Esophagus muscularis mucosa (tissue), 4 donors: ENCODE data around the gene BANK1. TPM values are rescaled to one million over a fixed set of nuclear protein-coding genes. Genes with fewer than 3 reads are reported as not detected.

Experiments
- DNase-seq: peaks from one replicate; pipeline ENCODE4 v3.0.0-alpha.2; 2017; ENCODE audit errors: extremely low spot score
- H3K27ac ChIP-seq, 4 donors: fragments of 200-600 bp; sonication (generic); replicated peaks in 1 of 4; 1 replicate in 3 of 4; 2 replicates in 1 of 4; pipeline ENCODE4 v1.5.1; 2016 to 2019; ENCODE audit warnings: mild to moderate bottlenecking in 1 of 4
- H3K27me3 ChIP-seq, 4 donors: fragments of 200-600 bp; sonication (generic); one replicate each; pipeline versions ENCODE4 v1.5.1 to v1.6.0; 2016 to 2019
- H3K36me3 ChIP-seq, 4 donors: fragments of 200-600 bp; sonication (generic); one replicate each; pipeline ENCODE4 v1.5.1; 2016 to 2019
- H3K4me1 ChIP-seq, 4 donors: fragments of 200-600 bp; sonication (generic); one replicate each; pipeline ENCODE4 v1.5.1; 2016 to 2019
- H3K4me3 ChIP-seq, 4 donors: fragments of 200-600 bp; sonication (generic); 1 replicate in 2 of 4; 2 replicates in 2 of 4; pipeline ENCODE4 v1.5.1; 2016 to 2019; ENCODE audit warnings: mild to moderate bottlenecking in 4 of 4, moderate library complexity in 1 of 4
- H3K9me3 ChIP-seq, 4 donors: fragments of 200-600 bp; sonication (generic); 1 replicate in 3 of 4; 2 replicates in 1 of 4; pipeline ENCODE4 v1.5.1; 2016 to 2019
- EP300 ChIP-seq: sonication (generic); formaldehyde crosslinking; IDR thresholded peaks from one replicate; pipeline ENCODE4 v1.6.1; 2017; ENCODE audit warnings: antibody characterized with exemption
- POLR2A ChIP-seq: fragments of 450-650 bp; IDR thresholded peaks from one replicate; pipeline ENCODE4 v1.6.1; 2017; ENCODE audit warnings: antibody characterized with exemption, moderate library complexity, mild to moderate bottlenecking, low read depth
- POLR2AphosphoS5 ChIP-seq, 2 donors: sonication (generic); formaldehyde crosslinking; IDR thresholded peaks; one replicate each; pipeline ENCODE4 v1.6.1; 2017; ENCODE audit warnings: antibody characterized with exemption in 2 of 2
- WGBS: methylation state at CpG from one replicate; pipeline ENCODE4 v1.1.5; 2018; 5-methylcytosine and 5-hydroxymethylcytosine counted together
- intact Hi-C: fragments of 100-400 bp; cut with DNase I; formaldehyde crosslinking; loops from one replicate; pipeline ENCODE4 v1.15.1; 2023
- total RNA-seq, 4 donors: library from RNA; depleted of rRNA; stranded (reverse); fragments of >200 nt; gene quantifications; one replicate each; pipeline versions ENCODE4 v1.1.0 to v1.2.1, GENCODE V29; 2016
- TF ChIP-seq, protein P1 (sequence below), 3 experiments: fragments of 200-600 bp in 2 of 3; fragments of 450-650 bp in 1 of 3; sonication (generic) in 2 of 3; IDR thresholded peaks; one replicate each; pipeline ENCODE4 v1.5.1; 2017 to 2019; ENCODE audit warnings: antibody characterized with exemption in 3 of 3, mild to moderate bottlenecking in 2 of 3, moderate library complexity in 1 of 3

Gene BANK1
- total RNA-seq, 4 donors from 2014 or later = 0.45 to 2.7 (median 0.96) TPM

DNA sequence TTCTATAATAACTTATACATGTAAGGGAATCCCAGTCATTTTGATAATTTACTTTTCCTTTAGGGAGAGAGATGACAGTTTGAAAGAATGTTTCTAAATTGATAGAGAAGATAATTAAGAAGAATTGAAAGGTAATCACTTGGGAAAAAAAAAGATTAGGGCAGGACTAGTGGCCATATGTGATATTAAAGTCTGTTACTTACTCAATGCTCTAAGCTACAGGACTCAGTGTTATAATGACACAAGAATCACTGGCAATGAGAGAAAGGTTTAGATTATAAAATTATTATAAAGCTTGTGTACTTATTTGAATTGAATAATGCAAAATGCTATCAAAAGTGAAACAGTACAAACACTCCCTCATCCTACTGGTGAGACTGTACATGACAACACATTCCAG is 265.3 kb downstream of the BANK1 start:
- TF ChIP-seq POLR2A = no peak
- TF ChIP-seq POLR2AphosphoS5 (IDR thresholded peaks at IDR 0.05) = no peak
- TF ChIP-seq EP300 = no peak
- TF ChIP-seq, protein P1, sequence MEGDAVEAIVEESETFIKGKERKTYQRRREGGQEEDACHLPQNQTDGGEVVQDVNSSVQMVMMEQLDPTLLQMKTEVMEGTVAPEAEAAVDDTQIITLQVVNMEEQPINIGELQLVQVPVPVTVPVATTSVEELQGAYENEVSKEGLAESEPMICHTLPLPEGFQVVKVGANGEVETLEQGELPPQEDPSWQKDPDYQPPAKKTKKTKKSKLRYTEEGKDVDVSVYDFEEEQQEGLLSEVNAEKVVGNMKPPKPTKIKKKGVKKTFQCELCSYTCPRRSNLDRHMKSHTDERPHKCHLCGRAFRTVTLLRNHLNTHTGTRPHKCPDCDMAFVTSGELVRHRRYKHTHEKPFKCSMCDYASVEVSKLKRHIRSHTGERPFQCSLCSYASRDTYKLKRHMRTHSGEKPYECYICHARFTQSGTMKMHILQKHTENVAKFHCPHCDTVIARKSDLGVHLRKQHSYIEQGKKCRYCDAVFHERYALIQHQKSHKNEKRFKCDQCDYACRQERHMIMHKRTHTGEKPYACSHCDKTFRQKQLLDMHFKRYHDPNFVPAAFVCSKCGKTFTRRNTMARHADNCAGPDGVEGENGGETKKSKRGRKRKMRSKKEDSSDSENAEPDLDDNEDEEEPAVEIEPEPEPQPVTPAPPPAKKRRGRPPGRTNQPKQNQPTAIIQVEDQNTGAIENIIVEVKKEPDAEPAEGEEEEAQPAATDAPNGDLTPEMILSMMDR (IDR thresholded peaks at IDR 0.05) = no peak
- DNase-seq = no peak
- no peaks in the 10 kb centered on the region for H3K36me3 ChIP-seq
- no peak overlapping the region for H3K27ac ChIP-seq
- H3K27me3 ChIP-seq = no peaks in the 10 kb centered on the region
- intact Hi-C loops = no loop called here
- no peaks in the 10 kb centered on the region for H3K4me1 ChIP-seq
- no peaks in the 10 kb centered on the region for H3K9me3 ChIP-seq
- H3K4me3 ChIP-seq = no peak overlapping the region

DNA sequence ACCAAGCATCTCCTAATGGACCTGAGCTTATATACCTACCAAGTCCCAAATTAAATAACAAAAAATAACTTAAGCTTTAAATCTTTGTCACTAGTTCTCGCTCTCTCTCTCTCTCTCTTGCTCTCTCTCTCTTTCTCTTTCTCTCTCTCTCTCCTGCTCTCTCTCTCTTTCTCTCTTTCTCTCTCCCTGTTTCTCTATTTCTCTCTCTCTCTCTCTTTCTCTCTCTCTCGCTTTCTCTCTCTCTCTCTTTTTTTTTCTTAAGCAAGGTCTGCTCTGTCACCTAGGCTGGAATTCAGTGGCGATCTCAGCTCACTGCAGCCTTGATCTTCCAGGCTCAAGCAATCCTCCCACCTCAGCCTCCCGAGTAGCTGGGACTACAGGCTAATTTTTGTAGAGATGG is 266.6 kb downstream of the BANK1 start:
- TF ChIP-seq, protein P1 (IDR thresholded peaks at IDR 0.05) = no peak
- TF ChIP-seq EP300 (no peak), POLR2AphosphoS5 (IDR thresholded peaks at IDR 0.05) (no peak), POLR2A (no peak)
- Histone ChIP-seq H3K9me3 (no peaks in the 10 kb centered on the region), H3K27ac (no peak overlapping the region), H3K4me1 (no peaks in the 10 kb centered on the region), H3K36me3 (no peaks in the 10 kb centered on the region), H3K27me3 (no peaks in the 10 kb centered on the region), H3K4me3 (no peak overlapping the region)
- intact Hi-C loops = no loop called here
- no peak for DNase-seq
- WGBS = 95% methylated on average over 4 of the region's 4 CpGs

DNA sequence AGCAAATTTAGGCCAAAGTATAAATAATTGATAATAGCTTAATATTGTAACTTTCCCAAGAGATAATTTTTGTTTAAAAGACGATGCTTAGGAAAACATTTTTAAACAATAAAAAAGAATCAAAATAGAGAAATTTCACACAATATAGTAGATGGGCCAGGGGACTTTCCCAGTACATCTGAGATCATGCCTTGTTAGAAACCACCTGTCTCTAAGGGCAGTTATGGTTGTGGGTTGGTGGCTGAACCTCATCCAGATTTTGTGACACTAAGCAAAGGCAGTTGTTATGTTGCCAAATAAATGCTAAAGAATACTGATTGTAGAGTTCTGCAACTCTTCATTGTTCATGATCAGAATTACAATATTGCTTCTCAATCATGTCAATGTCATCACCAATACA is 270.6 kb downstream of the BANK1 start:
- WGBS = 71% methylated on average over 1 of the region's 1 CpG
- H3K4me3 ChIP-seq = no peak overlapping the region
- intact Hi-C loops = no loop called here
- no peaks in the 10 kb centered on the region for H3K36me3 ChIP-seq
- H3K4me1 ChIP-seq = no peaks in the 10 kb centered on the region
- H3K9me3 ChIP-seq = no peaks in the 10 kb centered on the region
- no peaks in the 10 kb centered on the region for H3K27me3 ChIP-seq
- TF ChIP-seq POLR2A (no peak), POLR2AphosphoS5 (IDR thresholded peaks at IDR 0.05) (no peak), EP300 (no peak)
- TF ChIP-seq, protein P1 (IDR thresholded peaks at IDR 0.05) = no peak
- DNase-seq = no peak
- H3K27ac ChIP-seq = no peak overlapping the region

DNA sequence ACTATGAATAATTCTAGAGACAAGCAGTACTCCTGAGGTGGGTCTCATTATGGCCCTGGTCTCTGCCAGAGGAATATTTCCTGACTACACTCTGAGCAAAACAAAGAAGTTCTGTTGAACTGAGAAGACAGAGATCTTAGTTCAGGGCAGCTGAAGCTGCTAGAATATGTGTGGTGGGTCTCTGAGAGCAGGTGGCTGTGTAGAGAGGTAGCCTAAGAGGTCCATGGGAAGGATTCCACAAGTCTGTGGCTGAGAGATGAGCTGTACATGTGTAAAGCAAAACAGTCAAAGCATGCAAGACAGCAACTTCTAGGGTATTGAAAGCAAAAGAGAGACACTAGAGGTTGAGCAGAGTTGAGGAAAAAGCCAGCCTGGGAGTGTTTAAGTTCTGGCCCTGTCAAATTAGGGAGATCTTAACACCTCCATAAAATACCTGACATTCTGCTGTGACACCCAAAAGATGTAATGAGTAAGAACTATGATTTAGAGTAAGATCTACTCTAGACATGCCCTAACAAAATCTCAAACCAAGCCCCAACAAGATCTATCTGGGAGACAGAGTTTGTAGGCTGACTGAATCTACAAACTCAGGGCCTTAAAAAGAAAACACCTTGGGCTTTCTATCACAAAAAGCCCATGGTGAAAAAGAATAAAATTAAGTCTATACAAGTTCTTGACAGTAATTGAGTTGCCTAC is 274.4 kb downstream of the BANK1 start:
- no peaks in the 10 kb centered on the region for H3K36me3 ChIP-seq
- intact Hi-C loops = no loop called here
- no peaks in the 10 kb centered on the region for H3K4me1 ChIP-seq
- no peak for DNase-seq
- H3K4me3 ChIP-seq = no peak overlapping the region
- H3K9me3 ChIP-seq = no peaks in the 10 kb centered on the region
- TF ChIP-seq POLR2A = no peak
- TF ChIP-seq, protein P1 (IDR thresholded peaks at IDR 0.05) = no peak
- TF ChIP-seq EP300 = no peak
- no peak for TF ChIP-seq POLR2AphosphoS5 (IDR thresholded peaks at IDR 0.05)
- H3K27me3 ChIP-seq = no peaks in the 10 kb centered on the region
- H3K27ac ChIP-seq = no peak overlapping the region

DNA sequence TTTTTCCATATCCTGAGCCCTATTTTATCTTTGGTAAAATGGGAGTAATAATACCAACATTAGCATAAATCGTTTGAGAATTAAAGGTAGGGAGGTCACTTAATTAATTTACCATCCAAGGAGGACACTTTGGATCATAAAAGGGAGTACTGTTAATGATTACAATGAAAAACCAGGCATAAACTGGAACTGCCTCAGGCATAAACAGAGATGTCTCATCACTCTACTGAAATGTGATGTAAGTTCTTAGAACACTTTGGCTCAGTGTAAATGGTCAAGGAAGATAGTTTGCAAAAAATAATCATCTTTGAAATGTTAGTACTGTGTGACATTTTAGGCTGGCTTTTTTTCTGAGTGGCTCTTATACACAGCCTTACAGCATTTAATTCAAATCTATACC is 286.1 kb downstream of the BANK1 start:
- TF ChIP-seq, protein P1 (IDR thresholded peaks at IDR 0.05) = no peak
- TF ChIP-seq EP300 (no peak), POLR2A (no peak), POLR2AphosphoS5 (IDR thresholded peaks at IDR 0.05) (no peak)
- DNase-seq = no peak
- WGBS = 67% methylated on average over 1 of the region's 1 CpG
- Histone ChIP-seq H3K36me3 (no peaks in the 10 kb centered on the region), H3K27ac (no peak overlapping the region), H3K4me1 (no peaks in the 10 kb centered on the region), H3K9me3 (no peaks in the 10 kb centered on the region), H3K4me3 (no peak overlapping the region), H3K27me3 (no peaks in the 10 kb centered on the region)
- intact Hi-C loops = no loop called here
